Right renal pelvis (tissue), 4 donors: ENCODE data around the gene PCDHGA7. TPM values are rescaled to one million over a fixed set of nuclear protein-coding genes. Genes with fewer than 3 reads are reported as not detected.
"Not testable (repeated sequence)": the region's sequence is repeated elsewhere in the genome, so short reads cannot be mapped to it uniquely, and the experiment has no call there.

ENCODE experiments used
- DNase-seq, 4 donors: peaks; one replicate each; pipeline ENCODE4 v3.0.0-alpha.2; 2013; ENCODE audit warnings: low read depth in 4 of 4, low spot score in 3 of 4, missing footprints in 1 of 4
- polyA plus RNA-seq, 4 donors: library from polyadenylated mRNA; unstranded; fragments of 120-200 nt; gene quantifications; one replicate each; pipeline ENCODE4 v1.2.1, GENCODE V29; 2013; ENCODE audit not compliant: insufficient read length in 4 of 4

The PCDHGA7 gene
- polyA plus RNA-seq, 4 donors: 2.1 to 2.8 (median 2.2) TPM

GRCh38 chr5:141366016-141366896 lies 16.3 kb upstream of the PCDHGA7 start:
- no peak for DNase-seq

GRCh38 chr5:141369994-141370848 lies 12.3 kb upstream of the PCDHGA7 start, which contains the start of gene PCDHGB3:
PCDHGB3 (plus strand) TSS chr5:141370242; CDS start chr5:141370395, 153 bp downstream.
- no peak for DNase-seq

- no peak for DNase-seq
Measured at GRCh38 chr5:141371572-141372475, 10.7 kb upstream of the PCDHGA7 start.

GRCh38 chr5:141373673-141374317 lies 8.7 kb upstream of the PCDHGA7 start, which contains the start of gene PCDHGA6:
PCDHGA6 (plus strand) TSS chr5:141373891; CDS start chr5:141374084, 193 bp downstream.
- no peak for DNase-seq

- DNase-seq: no peak
Measured at GRCh38 chr5:141374627-141375026, 7.9 kb upstream of the PCDHGA7 start.

GRCh38 chr5:141375444-141376155 lies 6.9 kb upstream of the PCDHGA7 start:
- not testable (repeated sequence) for DNase-seq

GRCh38 chr5:141383345-141383744 lies 803 bp downstream of the PCDHGA7 start:
- DNase-seq: no peak

- DNase-seq: no peak
Measured at GRCh38 chr5:141384471-141385267, 2.1 kb downstream of the PCDHGA7 start.

- not testable (repeated sequence) for DNase-seq
Measured at GRCh38 chr5:141387557-141388311, 5.2 kb downstream of the PCDHGA7 start, which contains the start of gene PCDHGB4. PCDHGB4 (plus strand) TSS chr5:141387698; CDS start chr5:141387885, 187 bp downstream.

GRCh38 chr5:141388661-141389060 lies 6.1 kb downstream of the PCDHGA7 start:
- no peak for DNase-seq

GRCh38 chr5:141389153-141390042 lies 6.9 kb downstream of the PCDHGA7 start:
- DNase-seq: no peak

- no peak for DNase-seq
Measured at GRCh38 chr5:141392429-141393198, 10.1 kb downstream of the PCDHGA7 start, which contains the start of gene PCDHGA8. PCDHGA8 (plus strand) TSS chr5:141392633; CDS start chr5:141392814, 181 bp downstream.

- DNase-seq: no peak
Measured at GRCh38 chr5:141393267-141393666, 10.7 kb downstream of the PCDHGA7 start.

- not testable (repeated sequence) for DNase-seq
Measured at GRCh38 chr5:141394401-141395187, 12.1 kb downstream of the PCDHGA7 start.
